KMS-11 (cell line): ENCODE data around the gene HSD17B4.

Source experiments
- H2AFZ ChIP-seq: fragments of 200-600 bp; sonication (generic); 2 replicates; pipeline ENCODE4 v1.6.1; 2016; ENCODE audit warnings: antibody characterized with exemption, mixed run types, low read depth
- H3K27ac ChIP-seq: fragments of 200-600 bp; sonication (generic); 2 replicates; pipeline ENCODE4 v1.6.1; 2016; ENCODE audit warnings: mild to moderate bottlenecking, mixed run types
- H3K27me3 ChIP-seq: fragments of 200-600 bp; sonication (generic); 2 replicates; pipeline ENCODE4 v1.6.1; 2017; ENCODE audit warnings: mild to moderate bottlenecking, low read depth, mixed run types, moderate library complexity; ENCODE audit not compliant: insufficient read depth
- H3K36me3 ChIP-seq: fragments of 200-600 bp; sonication (generic); 2 replicates; pipeline ENCODE4 v1.6.1; 2017; ENCODE audit warnings: mild to moderate bottlenecking, mixed run types; ENCODE audit not compliant: insufficient read depth
- H3K4me1 ChIP-seq: fragments of 200-600 bp; sonication (generic); 2 replicates; pipeline ENCODE4 v1.6.1; 2016; ENCODE audit warnings: mild to moderate bottlenecking, low read depth, mixed run types; ENCODE audit not compliant: poor library complexity, severe bottlenecking
- H3K4me2 ChIP-seq: fragments of 200-600 bp; sonication (generic); 2 replicates; pipeline ENCODE4 v1.7.0; 2016; ENCODE audit warnings: mild to moderate bottlenecking, mixed run types
- H3K4me3 ChIP-seq: fragments of 200-600 bp; sonication (generic); IDR thresholded peaks from 2 replicates; pipeline ENCODE4 v1.6.1; 2017; ENCODE audit warnings: low read depth, low read length, mixed read lengths; ENCODE audit not compliant: insufficient read depth
- H3K79me2 ChIP-seq: fragments of 200-600 bp; sonication (generic); 2 replicates; pipeline ENCODE4 v1.6.1; 2016; ENCODE audit warnings: low read depth, mixed run types; ENCODE audit not compliant: insufficient read depth
- H3K9ac ChIP-seq: fragments of 200-600 bp; sonication (generic); 2 replicates; pipeline ENCODE4 v1.6.1; 2016; ENCODE audit warnings: mild to moderate bottlenecking, mixed run types
- H4K20me1 ChIP-seq: fragments of 200-600 bp; sonication (generic); 2 replicates; pipeline ENCODE4 v1.6.1; 2016; ENCODE audit warnings: mild to moderate bottlenecking, mixed run types; ENCODE audit not compliant: insufficient read depth
- CTCF ChIP-seq: fragments of 200-600 bp; sonication (generic); conservative IDR thresholded peaks from 2 replicates; pipeline ENCODE4 v1.6.1; 2017; ENCODE audit warnings: low read depth, mild to moderate bottlenecking, antibody characterized with exemption, low read length, moderate library complexity, mixed read lengths

Gene HSD17B4

GRCh38 chr5:119521232-119521631 is 68.9 kb downstream of the HSD17B4 start:
- H3K4me2 ChIP-seq: no peak overlapping the region
- no peak for TF ChIP-seq CTCF
- H3K4me1 ChIP-seq: no peaks in the 10 kb centered on the region
- no peak overlapping the region for H3K4me3 ChIP-seq
- H3K27me3 ChIP-seq: no peaks in the 10 kb centered on the region
- no peaks in the 10 kb centered on the region for H3K79me2 ChIP-seq
- no peak overlapping the region for H3K9ac ChIP-seq
- no peak overlapping the region for H3K27ac ChIP-seq
- no peak overlapping the region for H2AFZ ChIP-seq
- no peaks in the 10 kb centered on the region for H4K20me1 ChIP-seq
- H3K36me3 ChIP-seq: no peaks in the 10 kb centered on the region

GRCh38 chr5:119522841-119523240 is 70.5 kb downstream of the HSD17B4 start:
- H2AFZ ChIP-seq: no peak overlapping the region
- H3K4me2 ChIP-seq: no peak overlapping the region
- H3K36me3 ChIP-seq: no peaks in the 10 kb centered on the region
- no peak overlapping the region for H3K27ac ChIP-seq
- no peaks in the 10 kb centered on the region for H3K27me3 ChIP-seq
- no peak overlapping the region for H3K4me3 ChIP-seq
- TF ChIP-seq CTCF: no peak
- no peaks in the 10 kb centered on the region for H4K20me1 ChIP-seq
- H3K4me1 ChIP-seq: no peaks in the 10 kb centered on the region
- no peak overlapping the region for H3K9ac ChIP-seq
- no peaks in the 10 kb centered on the region for H3K79me2 ChIP-seq

- Histone ChIP-seq H3K4me1 (no peaks in the 10 kb centered on the region), H3K27ac (no peak overlapping the region), H2AFZ (no peak overlapping the region), H3K4me2 (no peak overlapping the region), H3K9ac (no peak overlapping the region), H3K4me3 (no peak overlapping the region), H3K36me3 (no peaks in the 10 kb centered on the region), H3K27me3 (no peaks in the 10 kb centered on the region), H3K79me2 (no peaks in the 10 kb centered on the region), H4K20me1 (no peaks in the 10 kb centered on the region)
- no peak for TF ChIP-seq CTCF
Measured at GRCh38 chr5:119524485-119524884, 72.2 kb downstream of the HSD17B4 start.

DNA sequence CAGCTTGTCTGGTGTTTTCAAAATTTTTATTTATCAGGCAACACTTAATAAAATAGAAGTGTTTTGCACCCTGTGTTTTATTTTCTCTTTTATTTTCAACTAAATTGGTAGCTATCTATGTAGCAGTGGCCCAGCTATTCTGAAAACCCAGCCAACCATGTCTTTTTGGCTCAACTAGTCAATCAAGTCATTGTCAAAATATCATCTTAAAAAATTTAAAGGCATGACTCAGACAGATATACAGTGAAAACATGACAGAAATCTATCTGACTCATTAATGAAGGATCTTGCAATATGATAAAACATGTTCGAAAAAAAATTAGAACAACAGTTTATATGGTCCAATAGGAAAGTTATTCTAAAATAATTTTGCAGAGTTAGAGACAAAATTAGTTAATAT is 75.1 kb downstream of the HSD17B4 start:
- Histone ChIP-seq H3K36me3 (no peaks in the 10 kb centered on the region), H3K9ac (no peak overlapping the region), H3K4me2 (no peak overlapping the region), H3K27ac (no peak overlapping the region), H3K4me1 (peaks cover 5% of the 10 kb centered on the region), H3K79me2 (no peaks in the 10 kb centered on the region), H3K27me3 (no peaks in the 10 kb centered on the region), H3K4me3 (no peak overlapping the region), H2AFZ (no peak overlapping the region), H4K20me1 (no peaks in the 10 kb centered on the region)
- no peak for TF ChIP-seq CTCF

DNA sequence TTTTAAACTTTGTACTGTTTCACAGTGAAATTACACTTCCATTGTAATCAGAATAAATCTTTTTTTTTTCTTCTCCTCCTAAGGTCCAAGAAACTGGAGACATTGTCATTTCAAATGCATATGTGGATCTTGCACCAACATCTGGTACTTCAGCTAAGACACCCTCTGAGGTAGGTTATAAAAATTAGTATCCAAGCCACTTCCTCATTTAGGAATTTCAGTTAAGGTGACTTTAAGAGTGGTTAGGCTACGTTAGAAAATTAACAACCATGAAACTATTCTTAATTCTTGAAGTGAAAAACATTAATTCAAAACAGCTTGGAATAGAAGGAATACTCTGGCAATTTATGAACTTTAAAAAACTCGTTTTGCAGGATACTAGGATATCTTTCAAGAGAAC is 77.5 kb downstream of the HSD17B4 start:
- Histone ChIP-seq H3K4me3 (no peak overlapping the region), H3K79me2 (no peaks in the 10 kb centered on the region), H4K20me1 (no peaks in the 10 kb centered on the region), H3K4me1 (peaks cover 11% of the 10 kb centered on the region), H3K4me2 (no peak overlapping the region), H3K36me3 (no peaks in the 10 kb centered on the region), H2AFZ (no peak overlapping the region), H3K27ac (no peak overlapping the region), H3K27me3 (no peaks in the 10 kb centered on the region), H3K9ac (no peak overlapping the region)
- no peak for TF ChIP-seq CTCF
